IPS-15b (cell line): ENCODE measurements around the gene DLX1.

ENCODE experiments used
- H3K27me3 ChIP-seq: one replicate; pipeline ENCODE4 v1.6.1; 2013; ENCODE audit warnings: low read length; ENCODE audit not compliant: control insufficient read depth, insufficient read depth
- H3K36me3 ChIP-seq: one replicate; pipeline ENCODE4 v1.6.1; 2013; ENCODE audit warnings: low read length; ENCODE audit not compliant: control insufficient read depth, insufficient read depth
- H3K4me1 ChIP-seq: one replicate; pipeline ENCODE4 v1.6.1; 2013; ENCODE audit warnings: mild to moderate bottlenecking, low read length; ENCODE audit not compliant: control insufficient read depth, insufficient read depth
- H3K4me3 ChIP-seq: one replicate; pipeline ENCODE4 v1.5.1; 2013; ENCODE audit warnings: low read depth, low read length
- H3K9ac ChIP-seq: one replicate; pipeline ENCODE4 v1.6.1; 2013; ENCODE audit warnings: low read depth, mild to moderate bottlenecking, low read length
- H3K9me3 ChIP-seq: one replicate; pipeline ENCODE4 v1.6.1; 2013; ENCODE audit warnings: mild to moderate bottlenecking, low read length; ENCODE audit not compliant: control insufficient read depth, insufficient read depth

The DLX1 gene

GRCh38 chr2:172070936-172071335, 14.4 kb upstream of the DLX1 start:
- Histone ChIP-seq H3K9ac (no peak overlapping the region), H3K36me3 (no peaks in the 10 kb centered on the region), H3K27me3 (peaks cover 3% of the 10 kb centered on the region), H3K4me1 (no peaks in the 10 kb centered on the region), H3K9me3 (no peaks in the 10 kb centered on the region), H3K4me3 (no peak overlapping the region)

GRCh38 chr2:172072303-172072702, 13.0 kb upstream of the DLX1 start:
- Histone ChIP-seq H3K9ac (no peak overlapping the region), H3K27me3 (peaks cover 14% of the 10 kb centered on the region), H3K36me3 (no peaks in the 10 kb centered on the region), H3K9me3 (no peaks in the 10 kb centered on the region), H3K4me1 (no peaks in the 10 kb centered on the region), H3K4me3 (no peak overlapping the region)

- Histone ChIP-seq H3K9ac (no peak overlapping the region), H3K36me3 (no peaks in the 10 kb centered on the region), H3K9me3 (no peaks in the 10 kb centered on the region), H3K4me1 (no peaks in the 10 kb centered on the region), H3K4me3 (no peak overlapping the region), H3K27me3 (peaks cover 18% of the 10 kb centered on the region)
Measured at GRCh38 chr2:172072706-172073105, 12.6 kb upstream of the DLX1 start.

- Histone ChIP-seq H3K9me3 (no peaks in the 10 kb centered on the region), H3K4me1 (no peaks in the 10 kb centered on the region), H3K4me3 (no peak overlapping the region), H3K36me3 (no peaks in the 10 kb centered on the region), H3K27me3 (peaks cover 26% of the 10 kb centered on the region), H3K9ac (no peak overlapping the region)
Measured at GRCh38 chr2:172073518-172073917, 11.8 kb upstream of the DLX1 start.

- Histone ChIP-seq H3K9me3 (no peaks in the 10 kb centered on the region), H3K27me3 (peaks cover 33% of the 10 kb centered on the region), H3K36me3 (no peaks in the 10 kb centered on the region), H3K9ac (no peak overlapping the region), H3K4me1 (no peaks in the 10 kb centered on the region), H3K4me3 (no peak overlapping the region)
Measured at GRCh38 chr2:172074254-172074653, 11.1 kb upstream of the DLX1 start.

- Histone ChIP-seq H3K36me3 (no peaks in the 10 kb centered on the region), H3K27me3 (peaks cover 85% of the 10 kb centered on the region), H3K9me3 (no peaks in the 10 kb centered on the region), H3K4me3 (no peak overlapping the region), H3K4me1 (peaks cover 9% of the 10 kb centered on the region), H3K9ac (no peak overlapping the region)
Measured at GRCh38 chr2:172079416-172079815, 5.9 kb upstream of the DLX1 start.

- Histone ChIP-seq H3K27me3 (peaks cover 91% of the 10 kb centered on the region), H3K4me3 (peak overlapping the region; percentile 20), H3K36me3 (no peaks in the 10 kb centered on the region), H3K9ac (no peak overlapping the region), H3K9me3 (no peaks in the 10 kb centered on the region), H3K4me1 (peaks cover 9% of the 10 kb centered on the region)
Measured at GRCh38 chr2:172079838-172080640, 5.3 kb upstream of the DLX1 start.

GRCh38 chr2:172080641-172081220, 4.6 kb upstream of the DLX1 start:
- Histone ChIP-seq H3K9me3 (no peaks in the 10 kb centered on the region), H3K36me3 (no peaks in the 10 kb centered on the region), H3K9ac (no peak overlapping the region), H3K27me3 (peaks cover 94% of the 10 kb centered on the region), H3K4me1 (peaks cover 9% of the 10 kb centered on the region), H3K4me3 (peak overlapping the region; percentile 20)

GRCh38 chr2:172081221-172082022, 3.9 kb upstream of the DLX1 start:
- H3K4me1 ChIP-seq, result peaks cover 9% of the 10 kb centered on the region
- peaks cover 98% of the 10 kb centered on the region for H3K27me3 ChIP-seq
- no peaks in the 10 kb centered on the region for H3K36me3 ChIP-seq
- H3K9ac ChIP-seq, result no peak overlapping the region
- peak overlapping the region; percentile 20 for H3K4me3 ChIP-seq
- no peaks in the 10 kb centered on the region for H3K9me3 ChIP-seq

- Histone ChIP-seq H3K4me3 (peak overlapping the region; percentile 9), H3K9ac (no peak overlapping the region), H3K9me3 (no peaks in the 10 kb centered on the region), H3K36me3 (no peaks in the 10 kb centered on the region), H3K27me3 (peaks cover 98% of the 10 kb centered on the region), H3K4me1 (peaks cover 9% of the 10 kb centered on the region)
Measured at GRCh38 chr2:172082105-172082943, 3.0 kb upstream of the DLX1 start.

GRCh38 chr2:172082944-172083627, 2.2 kb upstream of the DLX1 start:
- Histone ChIP-seq H3K27me3 (peaks cover 98% of the 10 kb centered on the region), H3K4me1 (peaks cover 12% of the 10 kb centered on the region), H3K9ac (no peak overlapping the region), H3K9me3 (no peaks in the 10 kb centered on the region), H3K4me3 (peak overlapping the region; percentile 9), H3K36me3 (no peaks in the 10 kb centered on the region)
